Keratinocyte (primary cell): ENCODE measurements around the gene NCOA3.

Experiments used
- CTCF ChIP-seq, 3 experiments: IDR thresholded peaks in 1 of 3; conservative IDR thresholded peaks in 1 of 3; optimal IDR thresholded peaks in 1 of 3; 2 replicates in 2 of 3; 3 replicates in 1 of 3; pipeline versions ENCODE3 to v1.5.1; 2011; ENCODE audit warnings: low read length in 3 of 3, mild to moderate bottlenecking in 3 of 3, moderate library complexity in 2 of 3, control low read depth in 1 of 3, inconsistent platforms in 1 of 3; ENCODE audit not compliant: insufficient read depth in 2 of 3; ENCODE audit errors: extremely low read depth in 1 of 3
- EZH2 ChIP-seq: IDR thresholded peaks from one replicate; pipeline ENCODE4 v1.6.1; 2012; ENCODE audit warnings: inconsistent platforms, mild to moderate bottlenecking, low read length, moderate library complexity

GRCh38 chr20:47535994-47536393 is 34.3 kb downstream of the NCOA3 start:
- TF ChIP-seq CTCF (optimal IDR thresholded peaks at IDR 0.05 in 1 of 3, IDR thresholded peaks at IDR 0.05 in 1 of 3, conservative IDR thresholded peaks at IDR 0.05 in 1 of 3; ENCODE audit: extremely low read depth in 1 of 3, insufficient read depth in 2 of 3, low read length in 3 of 3), result no peak
- TF ChIP-seq EZH2, result no peak
